ENCODE measurements around the gene CHCHD3.
"Not testable (repeated sequence)": the region's sequence is repeated elsewhere in the genome, so short reads cannot be mapped to it uniquely, and the experiment has no call there.

Gene CHCHD3

GRCh38 chr7:132899833-132900232, 182.1 kb downstream of the CHCHD3 start:
- no peak for DNase-seq (ENCODE audit: low spot score)

GRCh38 chr7:132898641-132899175, 183.2 kb downstream of the CHCHD3 start:
- not testable (repeated sequence) for DNase-seq (ENCODE audit: low spot score)

DNA sequence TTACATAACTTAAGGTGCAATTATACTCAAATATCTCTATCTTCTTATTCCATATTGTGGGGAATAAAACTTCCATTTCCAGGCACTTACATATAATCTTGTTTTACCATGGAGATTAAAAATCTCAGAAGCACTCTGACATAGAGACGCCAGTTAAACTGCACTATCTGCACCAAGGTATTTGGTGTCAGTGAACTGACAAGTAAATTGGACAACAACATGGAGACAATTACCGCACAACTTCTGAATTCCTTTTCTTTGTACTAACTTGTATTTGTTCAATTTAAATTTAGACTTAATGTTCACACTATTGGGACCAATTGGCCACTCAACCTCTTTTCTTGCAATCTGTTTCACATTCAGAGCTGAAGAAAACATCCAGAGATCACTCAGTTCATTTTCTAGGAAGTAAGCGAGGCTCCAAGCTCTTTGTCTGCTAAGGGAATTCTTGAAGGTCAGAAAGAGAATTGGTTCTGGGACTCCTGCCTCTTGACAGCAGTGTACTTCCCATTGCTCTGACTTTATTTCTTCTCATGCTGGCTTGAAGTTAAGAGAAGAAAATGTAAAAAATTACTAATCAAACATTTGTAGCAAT, 184.7 kb downstream of the CHCHD3 start:
- DNase-seq (ENCODE audit: low spot score): no peak

DNA sequence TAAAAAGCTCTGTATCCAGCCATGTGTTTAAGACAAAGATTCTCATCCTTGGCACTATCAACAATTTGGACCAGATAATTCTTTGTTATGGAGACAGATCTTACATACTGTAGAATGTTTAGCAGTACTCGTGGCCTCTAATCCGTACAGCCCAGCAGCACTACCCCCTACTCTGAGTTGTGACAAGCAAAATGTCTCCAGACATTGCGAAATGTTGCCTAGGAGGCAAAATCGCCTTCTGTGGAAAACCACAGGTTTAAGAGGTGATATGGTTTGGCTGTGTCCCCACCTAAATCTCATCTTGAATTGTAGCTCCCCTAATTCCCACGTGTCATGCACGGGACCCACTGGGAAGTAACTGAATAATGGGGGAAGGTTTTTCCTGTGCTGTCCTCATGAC, 186.7 kb downstream of the CHCHD3 start:
- DNase-seq (ENCODE audit: low spot score): no peak

- DNase-seq (ENCODE audit: low spot score): no peak
These were observed 188.3 kb downstream of the CHCHD3 start for GRCh38 chr7:132893560-132893959.

DNA sequence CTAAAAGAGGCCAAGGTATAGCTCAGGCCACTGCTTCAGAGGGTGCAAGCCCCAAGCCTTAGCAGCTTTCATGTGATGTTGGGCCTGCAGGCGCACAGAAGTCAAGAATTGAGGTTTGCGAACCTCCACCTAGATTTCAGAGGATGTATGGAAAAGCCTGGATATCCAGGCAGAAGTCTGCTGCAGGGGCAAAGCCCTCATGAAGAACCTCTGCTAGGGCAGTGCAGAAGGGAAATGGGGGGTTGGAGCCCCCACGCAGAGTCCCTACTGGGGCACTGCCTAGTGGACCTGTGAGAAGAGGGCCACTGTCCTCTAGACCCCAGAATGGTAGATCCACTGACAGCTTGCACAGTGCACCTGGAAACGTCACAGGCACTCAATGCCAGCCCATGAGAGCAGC, 189.1 kb downstream of the CHCHD3 start:
- not testable (repeated sequence) for DNase-seq (ENCODE audit: low spot score)

DNA sequence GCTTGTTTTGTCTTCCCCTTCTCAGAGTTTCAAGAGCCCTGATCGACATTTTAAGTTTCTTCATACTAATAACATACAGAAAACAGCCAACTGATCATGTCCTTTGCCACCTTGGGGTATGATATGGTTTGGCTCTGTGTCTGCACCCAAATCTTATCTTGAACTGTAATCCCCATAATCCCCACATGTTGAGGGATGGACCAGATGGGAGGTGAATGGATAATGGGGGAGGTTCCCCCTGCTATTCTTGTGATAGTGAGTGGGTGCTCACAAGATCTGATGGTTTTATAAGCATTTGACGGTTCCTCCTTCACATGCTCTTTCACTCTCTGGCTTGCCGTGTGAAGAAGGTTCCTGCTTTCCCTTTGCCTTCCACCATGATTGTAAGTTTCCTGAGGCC, 190.3 kb downstream of the CHCHD3 start:
- no peak for DNase-seq (ENCODE audit: low spot score)

- DNase-seq (ENCODE audit: low spot score): peak; percentile 48
These were observed 199.0 kb downstream of the CHCHD3 start for GRCh38 chr7:132882714-132883428.

DNA sequence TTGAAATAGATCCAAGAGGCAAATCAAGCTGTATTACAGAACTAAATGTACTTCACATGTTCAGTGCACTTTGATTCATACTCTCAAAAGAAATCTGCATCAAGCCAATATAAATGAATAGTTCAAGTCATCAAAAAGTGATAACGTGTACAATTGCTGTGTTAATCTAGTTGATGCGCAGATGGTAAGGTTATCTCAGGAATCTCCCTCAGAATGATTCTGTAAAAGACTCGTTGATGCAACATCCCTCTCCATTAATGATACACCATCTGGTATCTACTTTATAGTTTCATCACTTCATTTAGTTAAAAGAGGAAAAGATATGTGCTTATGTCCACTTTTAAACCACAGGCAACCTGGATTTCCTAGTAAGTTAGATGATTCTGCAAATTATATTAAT, 200.6 kb downstream of the CHCHD3 start:
- no peak for DNase-seq (ENCODE audit: low spot score)

DNA sequence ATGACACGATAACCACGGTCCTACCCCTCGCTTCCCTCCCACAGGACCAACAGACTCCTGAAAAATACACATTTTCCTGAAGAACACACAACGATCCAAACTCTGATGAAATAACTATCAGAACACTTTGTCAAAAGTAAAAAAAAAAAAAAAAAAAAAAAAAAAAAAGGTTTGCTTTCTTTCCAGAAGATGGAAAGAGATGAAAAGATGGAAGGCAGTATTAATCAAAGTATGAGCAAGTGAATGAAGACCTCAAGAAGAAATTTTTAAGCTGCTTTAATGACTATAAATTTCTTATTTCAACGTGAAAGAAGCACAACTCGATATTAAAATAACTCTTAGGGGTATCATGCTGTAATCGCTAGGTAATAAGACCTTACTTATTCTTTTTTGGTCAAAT, 202.3 kb downstream of the CHCHD3 start:
- no peak for DNase-seq (ENCODE audit: low spot score)

DNA sequence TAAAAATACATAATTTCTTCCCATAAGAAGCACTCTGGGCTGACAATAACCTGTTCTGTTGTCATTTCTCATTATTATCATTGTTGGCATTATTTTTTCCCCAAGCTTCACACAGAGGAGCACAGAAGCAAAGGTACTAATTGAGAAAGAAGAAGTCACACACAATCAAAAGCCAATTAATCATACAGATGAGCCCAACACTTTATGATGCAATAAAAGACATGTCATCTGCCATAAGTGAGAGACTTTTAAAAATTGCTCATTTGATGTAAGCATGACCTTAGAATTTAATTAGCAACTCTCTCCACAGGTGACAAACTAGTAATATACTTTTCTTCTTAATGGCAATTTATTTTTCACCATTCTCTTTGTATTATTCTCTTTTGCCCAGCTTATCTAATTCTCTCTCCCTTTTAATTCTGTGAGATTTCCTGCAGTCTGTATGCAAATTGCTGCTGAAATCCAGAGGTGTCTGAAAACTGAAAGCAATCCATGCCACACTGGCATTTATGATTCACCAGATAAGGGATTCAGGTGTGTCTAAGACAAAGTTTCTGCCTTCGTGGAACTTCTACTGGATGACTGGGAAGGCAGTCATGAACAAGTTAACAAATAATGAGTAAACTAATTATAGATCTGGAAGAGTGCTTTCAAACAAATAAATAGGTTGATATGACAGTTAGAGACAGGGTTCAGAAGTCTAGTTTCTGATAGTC, 203.5 kb downstream of the CHCHD3 start:
- no peak for DNase-seq (ENCODE audit: low spot score)

DNA sequence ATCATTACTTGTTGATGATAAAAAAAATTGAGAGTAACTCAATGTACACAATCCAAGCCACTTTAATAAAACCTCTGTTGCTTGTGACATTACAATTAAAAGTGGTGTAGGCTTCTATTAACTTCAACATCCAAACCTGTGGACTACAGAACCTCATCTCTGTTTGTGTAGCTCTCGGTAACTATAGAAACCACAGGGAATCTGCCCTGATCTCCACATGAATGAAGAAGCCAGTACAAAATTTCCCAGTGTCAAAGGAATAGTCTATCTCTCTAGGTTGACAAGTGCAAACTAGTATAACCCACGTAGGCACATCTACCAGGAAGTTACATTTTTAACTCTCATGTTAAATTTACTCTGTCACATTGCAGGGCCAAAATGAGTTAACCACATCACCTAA, 204.3 kb downstream of the CHCHD3 start:
- DNase-seq (ENCODE audit: low spot score): no peak

GRCh38 chr7:132876576-132876975, 205.3 kb downstream of the CHCHD3 start:
- DNase-seq (ENCODE audit: low spot score): no peak

DNA sequence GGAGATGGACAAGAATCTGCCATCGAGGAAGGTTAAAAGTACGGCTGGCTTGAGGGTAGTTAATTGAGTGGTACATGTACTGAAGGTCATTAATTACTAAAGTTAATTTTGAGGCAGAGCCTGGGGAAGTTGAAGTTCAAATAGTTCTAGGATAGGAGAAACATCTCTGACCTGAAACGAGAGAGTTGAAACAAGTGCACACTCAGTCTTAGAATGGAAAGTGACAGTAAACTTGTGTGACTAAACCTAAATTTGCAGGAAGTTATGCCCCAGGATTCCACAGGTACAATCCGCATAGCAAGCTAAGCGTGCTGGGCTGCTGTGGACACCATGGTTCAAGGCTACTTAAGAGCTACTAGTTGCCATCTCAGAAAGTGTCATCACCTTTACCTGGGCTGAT, 209.9 kb downstream of the CHCHD3 start:
- peak; percentile 1 for DNase-seq (ENCODE audit: low spot score)

DNA sequence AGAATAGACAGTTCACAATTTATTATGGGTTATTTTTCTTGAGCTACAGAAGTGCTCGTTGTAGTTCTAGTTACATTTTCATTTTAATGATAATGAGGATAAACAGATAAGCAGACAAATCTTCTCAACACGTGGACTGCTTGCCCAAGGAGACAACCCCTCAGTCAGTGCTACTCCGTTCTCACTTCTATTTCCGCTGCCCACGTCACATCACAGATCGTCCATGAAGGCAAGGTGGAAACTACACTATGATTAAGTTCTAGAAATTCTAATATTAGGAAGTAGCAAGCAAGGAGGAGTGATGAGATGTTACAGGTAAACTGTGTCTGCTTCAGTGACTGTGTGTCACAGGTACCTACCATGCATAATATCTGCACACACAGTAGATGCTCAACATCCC, 210.5 kb downstream of the CHCHD3 start:
- DNase-seq (ENCODE audit: low spot score): no peak

DNA sequence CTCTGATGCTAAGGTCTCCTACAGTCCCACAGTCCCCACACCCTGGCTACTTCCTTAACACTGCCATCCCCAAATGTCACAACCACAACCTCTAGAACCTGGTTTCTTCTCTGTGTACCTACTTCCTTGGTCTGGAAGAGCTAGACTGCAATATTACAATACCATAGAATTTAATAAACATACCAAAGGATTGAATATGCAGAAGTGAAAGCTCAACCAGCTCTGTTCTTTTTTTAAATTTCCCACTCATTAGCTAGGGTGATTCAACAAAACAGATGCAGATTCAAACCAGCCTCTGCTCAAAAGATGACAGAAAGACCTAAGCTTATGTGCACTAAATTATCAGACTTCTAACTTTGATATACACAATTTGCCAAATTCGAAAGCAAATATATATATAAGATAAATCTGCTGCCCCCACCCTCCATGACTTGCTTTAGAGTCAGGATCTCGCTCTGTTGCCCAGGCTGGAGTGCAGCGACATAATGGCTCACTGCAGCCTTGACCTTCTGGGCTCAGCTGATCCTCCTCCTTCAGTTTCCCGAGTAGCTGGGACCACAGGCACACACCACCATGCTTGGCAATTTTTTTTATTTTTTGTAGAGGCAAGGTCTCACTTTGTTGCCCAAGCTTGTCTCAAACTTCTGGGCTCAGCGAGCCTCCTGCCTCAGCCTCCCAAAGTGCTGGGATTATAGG, 212.6 kb downstream of the CHCHD3 start:
- DNase-seq (ENCODE audit: low spot score): no peak

GRCh38 chr7:132866551-132866950, 215.3 kb downstream of the CHCHD3 start:
- DNase-seq (ENCODE audit: low spot score): no peak

- DNase-seq (ENCODE audit: low spot score): no peak
These were observed 215.8 kb downstream of the CHCHD3 start for GRCh38 chr7:132866144-132866531.

DNA sequence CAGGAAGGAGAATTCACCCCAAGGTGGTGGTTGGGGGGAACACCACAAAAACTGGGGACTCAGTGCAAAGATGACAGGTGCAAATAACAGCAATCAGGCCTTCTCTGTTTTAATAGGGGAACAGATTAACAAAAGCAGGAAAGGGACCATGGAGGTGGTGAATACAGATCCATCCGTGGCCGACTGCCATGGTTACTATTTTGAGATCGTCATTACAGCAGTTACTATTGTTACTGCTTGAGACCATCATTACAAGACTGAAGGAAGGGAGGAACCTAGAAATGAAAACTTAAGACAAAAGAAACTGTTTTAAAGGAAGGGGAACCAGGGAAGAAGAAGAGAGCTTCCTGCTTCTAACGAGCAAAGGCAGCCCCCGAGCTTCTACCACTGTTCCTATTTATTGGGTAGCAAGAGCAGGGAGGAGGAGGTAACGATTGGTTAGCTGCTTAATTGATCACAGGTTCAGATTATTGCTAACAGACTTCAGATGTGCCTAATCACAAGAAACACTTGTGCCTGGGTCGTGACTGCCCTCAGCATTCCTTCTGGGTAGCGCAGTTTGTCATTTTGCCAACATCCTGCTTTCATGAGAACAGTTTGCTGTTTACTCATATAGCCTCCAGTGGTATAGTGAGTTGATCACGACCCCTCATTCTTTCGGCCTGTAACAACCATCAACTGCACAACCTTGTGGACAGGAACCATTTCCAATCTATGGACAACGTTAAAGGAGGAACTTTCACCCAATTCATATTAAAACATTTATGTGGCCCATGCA, 216.3 kb downstream of the CHCHD3 start:
- DNase-seq (ENCODE audit: low spot score): no peak

DNA sequence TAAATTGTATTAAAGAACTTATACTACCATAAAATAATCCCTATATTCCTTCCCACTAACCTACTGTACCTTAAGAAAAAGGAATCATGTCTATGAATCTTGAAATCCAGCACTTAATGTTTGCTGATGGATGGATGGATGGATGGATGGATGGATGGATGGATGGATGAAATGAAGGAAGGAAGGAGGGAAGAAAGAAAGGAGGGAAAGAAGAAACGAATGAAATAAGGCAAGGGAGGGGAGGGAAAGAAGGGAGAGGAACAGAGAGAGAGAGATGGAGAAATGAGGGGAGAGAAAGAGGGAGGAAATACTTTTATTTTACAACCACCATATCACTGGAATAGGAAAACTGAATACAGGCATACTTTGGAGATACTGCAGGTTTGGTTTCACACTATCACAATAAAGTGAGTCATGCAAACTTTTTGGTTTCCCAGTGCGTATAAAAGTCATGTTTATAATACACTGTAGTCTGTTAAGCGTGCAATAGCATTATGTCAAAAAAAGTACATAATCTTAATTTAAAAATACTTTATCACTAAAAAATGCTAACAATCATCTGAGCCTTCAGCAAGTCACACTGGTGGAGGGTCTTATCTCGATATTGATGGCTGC, 219.8 kb downstream of the CHCHD3 start:
- no peak for DNase-seq (ENCODE audit: low spot score)

- DNase-seq (ENCODE audit: low spot score): no peak
These were observed 220.5 kb downstream of the CHCHD3 start for GRCh38 chr7:132861424-132861823.

Data from activated CD4-positive, alpha-beta T cell treated with anti-CD3 and anti-CD28 coated beads, Interleukin-2, Interleukin-4, amounts not matched to agents 100 ng/mL and 50 ng/mL, durations not matched to agents 16 hours and 8 hours (primary cell).